Vagina (tissue), 2 donors: ENCODE measurements around the gene KIF26A.

Experiments used
- CTCF ChIP-seq, 3 experiments: fragments of 450-650 bp in 2 of 3; fragments of 200-600 bp in 1 of 3; sonication (generic) in 1 of 3; IDR thresholded peaks; one replicate each; pipeline ENCODE4 v1.5.1; 2017 to 2019; ENCODE audit warnings: antibody characterized with exemption in 3 of 3, mild to moderate bottlenecking in 2 of 3, moderate library complexity in 2 of 3
- POLR2AphosphoS5 ChIP-seq, 2 donors: sonication (generic); formaldehyde crosslinking; IDR thresholded peaks; one replicate each; pipeline ENCODE4 v1.9.0; 2017; ENCODE audit warnings: antibody characterized with exemption in 2 of 2, mild to moderate bottlenecking in 2 of 2, low read depth in 1 of 2; ENCODE audit not compliant: insufficient read depth in 1 of 2

GRCh38 chr14:104090071-104090748, 48.2 kb upstream of the KIF26A start:
- TF ChIP-seq CTCF (IDR thresholded peaks at IDR 0.05), result no peak
- TF ChIP-seq POLR2AphosphoS5 (IDR thresholded peaks at IDR 0.05; ENCODE audit: insufficient read depth in 1 of 2, low read depth in 1 of 2), result no peak
